GM11168 (cell line): ENCODE measurements around the gene GALNT17.

ENCODE experiments used
- in situ Hi-C: fragments of 300-500 bp; cut with MboI; formaldehyde crosslinking; loops from one replicate; pipeline ENCODE4 v1.12.0; 2022; ENCODE audit warnings: low sequenced_read_pairs; ENCODE audit not compliant: unreplicated experiment

GALNT17 gene

GRCh38 chr7:71272509-71273490 is 140.9 kb downstream of the GALNT17 start:
- in situ Hi-C loops: no loop called here

DNA sequence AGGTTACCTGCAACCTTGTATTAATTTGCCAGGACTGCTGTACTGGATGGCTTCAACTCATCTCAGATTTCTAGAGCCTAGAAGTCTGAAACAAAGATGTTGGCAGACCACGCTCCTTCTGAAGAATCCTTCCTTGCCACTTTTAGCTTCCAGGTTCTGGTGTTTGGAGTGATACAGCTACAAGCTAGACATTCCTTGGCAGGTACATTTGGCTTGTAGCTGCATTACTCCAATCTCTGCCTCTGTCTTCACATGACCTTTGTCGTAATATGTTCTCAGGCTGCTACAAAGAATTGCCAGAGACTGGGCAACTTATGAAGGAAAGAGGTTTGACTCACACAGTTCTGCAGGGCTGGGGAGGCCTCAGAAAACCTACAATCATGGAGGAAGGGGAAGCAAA is 146.3 kb downstream of the GALNT17 start:
- in situ Hi-C loops: no loop called here

- in situ Hi-C loops: no loop called here
These were observed 149.3 kb downstream of the GALNT17 start for GRCh38 chr7:71281261-71281660.

- in situ Hi-C loops: no loop called here
These were observed 151.9 kb downstream of the GALNT17 start for GRCh38 chr7:71283802-71284201.

GRCh38 chr7:71285571-71286145 is 153.7 kb downstream of the GALNT17 start:
- in situ Hi-C loops: no loop called here

- in situ Hi-C loops: no loop called here
These were observed 154.4 kb downstream of the GALNT17 start for GRCh38 chr7:71286336-71286735.

DNA sequence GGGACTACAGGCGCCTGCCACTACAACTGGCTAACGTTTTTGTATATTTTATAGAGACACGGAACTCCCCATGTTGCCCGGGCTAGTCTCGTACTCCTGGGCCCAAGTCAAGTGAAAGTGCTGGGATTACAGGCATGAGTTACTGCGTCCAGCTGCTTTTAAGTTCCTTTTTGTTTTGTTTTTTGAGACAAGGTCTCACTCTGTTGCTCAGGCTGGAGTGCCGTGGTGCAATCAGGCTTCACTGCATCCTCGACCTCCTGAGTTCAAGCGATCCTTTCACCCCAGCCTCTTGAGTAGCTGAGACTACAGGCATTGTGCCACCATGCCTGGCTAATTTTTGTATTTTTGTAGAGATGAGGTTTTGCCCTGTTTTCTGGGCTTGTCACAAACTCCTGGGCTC is 155.0 kb downstream of the GALNT17 start:
- in situ Hi-C loops: no loop called here

DNA sequence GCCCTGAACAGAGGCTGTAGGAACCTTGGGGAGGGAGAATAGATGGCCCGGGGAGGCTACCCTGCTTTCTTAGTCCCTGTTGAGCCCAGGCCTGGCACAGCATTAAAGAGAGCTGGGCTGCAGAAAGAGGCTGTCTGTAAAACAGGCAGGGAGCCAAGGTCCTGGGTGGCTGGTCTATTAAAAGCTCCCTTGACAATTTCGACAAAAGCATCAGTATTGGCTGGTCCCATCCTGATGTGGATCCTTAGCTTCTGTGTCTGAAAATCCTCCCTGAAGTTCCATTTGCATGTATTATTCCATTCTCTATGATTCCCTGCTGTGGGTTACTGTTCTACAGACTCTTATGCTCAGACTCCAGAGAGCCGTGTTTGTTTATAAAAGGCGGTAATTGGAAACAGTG is 158.5 kb downstream of the GALNT17 start:
- in situ Hi-C loops: no loop called here

GRCh38 chr7:71298378-71298777 is 166.4 kb downstream of the GALNT17 start:
- in situ Hi-C loops: no loop called here

DNA sequence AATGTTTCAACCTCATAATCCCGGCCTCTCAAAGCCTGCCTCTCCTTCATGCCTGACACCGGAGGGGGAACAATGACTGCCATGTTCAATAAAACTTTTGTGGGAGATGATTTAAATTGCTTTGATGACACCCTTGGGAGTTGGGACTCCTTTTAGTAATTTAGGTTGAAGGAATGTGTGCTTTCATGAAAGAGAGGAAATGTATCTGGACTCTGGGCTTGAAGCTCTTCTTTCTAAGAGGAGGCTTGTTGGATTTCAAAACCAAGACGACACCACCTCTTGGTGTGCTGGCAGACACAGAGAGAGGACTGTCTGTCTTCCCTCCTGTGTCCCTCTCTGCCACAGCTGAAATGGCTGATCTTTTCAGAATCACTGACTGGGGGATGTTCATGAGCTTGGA is 168.1 kb downstream of the GALNT17 start:
- in situ Hi-C loops: no loop called here

GRCh38 chr7:71300603-71301002 is 168.7 kb downstream of the GALNT17 start:
- in situ Hi-C loops: no loop called here

DNA sequence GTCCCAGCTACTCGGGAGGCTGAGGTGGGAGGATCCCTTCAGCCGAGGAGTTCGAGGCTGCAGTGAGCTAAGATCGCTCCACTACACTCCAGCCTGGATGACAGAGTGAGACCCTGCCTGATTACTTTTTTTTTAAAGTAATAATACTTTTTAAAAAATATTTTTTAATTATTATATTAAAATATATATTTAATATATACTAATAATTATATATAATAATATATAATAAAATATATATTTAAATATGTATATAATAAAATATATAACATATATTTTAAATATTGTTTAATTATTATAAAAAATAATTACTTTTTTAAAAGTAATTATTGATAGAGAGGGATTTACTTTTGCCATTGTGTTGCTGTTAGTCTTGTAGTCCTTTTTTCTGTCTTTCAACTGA is 169.2 kb downstream of the GALNT17 start:
- in situ Hi-C loops: no loop called here

DNA sequence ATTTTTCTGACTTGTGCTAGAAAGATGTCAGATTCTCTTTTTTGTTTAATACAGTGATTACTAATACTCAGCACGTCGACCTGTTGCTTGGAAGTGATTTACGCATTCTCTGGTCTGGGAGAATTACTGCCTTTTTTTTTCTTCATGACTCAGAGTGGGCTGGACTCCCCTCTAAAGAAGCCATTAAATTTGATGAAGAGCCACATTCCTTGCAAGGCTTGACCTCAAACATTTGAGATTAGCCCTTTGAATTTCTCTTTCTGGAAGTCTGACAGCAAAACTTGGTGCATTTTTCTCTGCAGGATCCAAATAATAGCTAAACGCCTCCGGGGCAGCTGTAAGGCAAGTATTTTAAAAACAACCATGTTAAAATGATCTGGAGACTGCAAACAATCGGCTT is 171.6 kb downstream of the GALNT17 start:
- in situ Hi-C loops: no loop called here

DNA sequence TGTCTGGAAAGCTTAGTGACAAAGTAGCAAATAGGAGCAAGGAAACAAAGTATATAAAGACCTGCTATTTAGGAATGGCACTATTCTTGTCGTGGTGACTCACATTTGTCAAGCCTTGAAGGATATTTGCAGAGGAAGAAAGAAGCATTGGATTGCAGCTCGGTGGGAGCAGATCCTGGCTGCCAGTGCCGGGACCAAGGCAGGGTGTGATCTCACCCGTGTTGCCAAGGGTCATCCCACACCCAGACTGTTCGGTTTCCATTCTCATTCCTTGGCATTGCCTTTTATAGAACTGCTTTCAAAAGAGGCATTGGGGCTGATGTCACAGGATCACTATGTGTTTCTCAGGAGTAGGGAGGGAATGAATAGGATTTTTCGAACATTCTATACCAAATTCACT is 176.2 kb downstream of the GALNT17 start:
- in situ Hi-C loops: no loop called here

DNA sequence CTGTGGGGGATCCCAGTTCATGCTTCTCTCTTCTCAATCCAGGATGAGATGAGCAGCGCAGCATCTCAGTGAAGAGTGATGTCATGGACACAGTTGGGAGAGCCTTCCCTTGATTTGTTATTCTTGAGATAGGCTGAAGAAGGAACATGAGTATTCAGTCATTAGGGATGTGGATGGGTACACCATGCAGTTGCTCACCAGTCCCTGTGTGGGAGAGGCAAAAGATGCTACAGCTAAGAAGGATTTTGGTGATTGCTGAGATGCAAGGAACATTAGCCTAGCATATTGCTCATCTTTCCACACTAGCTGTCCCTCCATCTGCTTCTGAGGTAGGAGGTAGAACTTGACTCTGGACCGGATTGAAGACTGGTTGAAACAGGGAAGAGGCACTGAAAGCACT is 179.6 kb downstream of the GALNT17 start:
- in situ Hi-C loops: no loop called here

DNA sequence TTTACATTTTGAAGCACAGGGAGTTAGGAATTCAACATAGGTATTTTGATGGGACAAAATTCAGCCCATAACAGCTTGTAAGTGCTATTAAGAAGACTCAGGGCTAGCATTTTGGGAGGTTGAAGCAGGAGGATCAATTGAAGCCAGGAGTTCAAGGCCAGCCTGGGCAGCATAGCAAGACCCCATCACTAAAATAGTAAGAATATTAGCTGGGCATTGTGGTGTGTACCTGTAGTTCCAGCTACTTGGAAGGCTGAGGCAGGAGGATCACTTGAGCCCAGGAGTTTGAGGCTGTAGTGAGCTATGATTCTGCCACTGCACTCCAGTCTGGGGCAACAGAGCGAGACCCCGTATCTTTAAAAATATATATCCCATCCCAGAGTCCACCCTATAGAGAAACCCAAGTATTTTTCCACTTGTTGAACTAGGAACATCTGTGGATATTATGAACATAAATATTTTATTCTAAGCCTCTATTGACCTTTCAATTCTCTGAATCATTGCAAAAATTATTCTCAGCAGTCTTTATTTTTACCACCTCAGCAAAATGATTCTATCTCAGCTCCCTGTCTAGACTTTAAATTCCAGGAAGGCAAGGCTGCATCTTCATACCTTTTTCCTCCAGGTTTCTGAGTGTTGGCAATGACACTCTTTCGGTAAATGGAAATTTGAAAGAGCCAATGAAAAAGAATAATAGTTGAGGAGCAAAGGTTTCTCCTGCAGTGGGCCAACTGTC is 181.0 kb downstream of the GALNT17 start:
- in situ Hi-C loops: no loop called here

DNA sequence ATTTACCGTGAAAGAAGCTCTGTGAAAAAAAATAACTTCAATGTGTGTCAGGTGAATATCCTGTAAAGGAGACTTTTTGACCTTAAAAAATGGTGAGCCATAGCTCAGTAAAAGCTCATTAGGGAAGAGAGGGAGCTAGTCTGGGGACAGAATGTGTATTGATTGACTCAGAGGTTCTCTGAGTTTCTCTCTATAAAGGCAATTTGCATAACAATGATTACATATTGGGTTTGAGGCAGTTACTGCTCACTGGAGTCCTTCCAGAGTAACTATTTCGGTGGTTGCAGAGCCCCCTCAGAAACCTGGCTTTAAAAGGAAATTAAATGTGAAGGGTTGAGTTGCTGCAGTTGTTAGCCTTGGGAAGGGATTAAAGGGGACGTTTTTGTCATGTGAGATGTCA is 181.6 kb downstream of the GALNT17 start:
- in situ Hi-C loops: no loop called here

GRCh38 chr7:71320916-71321315 is 189.0 kb downstream of the GALNT17 start:
- in situ Hi-C loops: no loop called here

DNA sequence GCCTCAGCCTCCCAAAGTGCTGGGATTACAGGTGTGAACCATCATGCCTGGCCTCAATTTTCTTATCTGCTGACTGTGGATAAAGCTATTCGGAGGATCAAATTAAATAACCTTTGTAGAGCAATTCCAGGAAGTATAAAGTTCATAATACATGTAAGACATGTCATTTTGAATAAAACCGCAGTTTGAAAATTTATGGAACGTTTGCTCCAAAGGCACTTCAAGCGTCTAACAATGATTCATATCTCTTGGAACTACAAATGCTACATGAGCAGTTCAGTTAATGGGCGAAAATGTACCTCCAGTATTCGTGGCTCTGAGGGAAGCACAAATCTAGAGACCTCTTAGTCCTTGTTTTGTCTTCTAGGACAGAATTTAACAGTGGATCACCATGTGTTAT is 190.3 kb downstream of the GALNT17 start:
- in situ Hi-C loops: no loop called here

GRCh38 chr7:71323726-71324125 is 191.8 kb downstream of the GALNT17 start:
- in situ Hi-C loops: no loop called here

- in situ Hi-C loops: loop anchor here (25.0 kb wide), 1 partner anchor 938 kb away; no protein-coding TSS in a partner anchor
These were observed 193.2 kb downstream of the GALNT17 start for GRCh38 chr7:71325151-71325550.
